ENCODE measurements around the gene KIAA0586.

GRCh38 chr14:58535044-58535443, 107.5 kb downstream of the KIAA0586 start:
- TF ChIP-seq CTCF (IDR thresholded peaks at IDR 0.05) (no peak), POLR2AphosphoS5 (IDR thresholded peaks at IDR 0.05; ENCODE audit: insufficient read depth in 1 of 2, low read depth in 1 of 2) (no peak)

Measured in vagina (tissue), 2 donors.